NCI-H524 (cell line): ENCODE data around the gene IRF2BP1.
A peak's percentile ranks its signal among the peaks of the same experiment; 100 is the strongest.
"Not testable (repeated sequence)": the region's sequence is repeated elsewhere in the genome, so short reads cannot be mapped to it uniquely, and the experiment has no call there.

Source experiments
- DNase-seq, 2 experiments: peaks; one replicate each; lab custom pipeline; 2025; lab: John Stamatoyannopoulos, UW

The IRF2BP1 gene

GRCh38 chr19:45882652-45883585 lies 3.0 kb downstream of the IRF2BP1 start:
- peak; percentile 43 to 73 for DNase-seq

GRCh38 chr19:45881909-45882528 lies 3.9 kb downstream of the IRF2BP1 start:
- peak in 1 of 2 experiments; percentile 41 for DNase-seq

- DNase-seq = no peak
Measured at GRCh38 chr19:45881082-45881908, 4.6 kb downstream of the IRF2BP1 start.

- DNase-seq = no peak
Measured at GRCh38 chr19:45879971-45880370, 6.0 kb downstream of the IRF2BP1 start.

GRCh38 chr19:45879055-45879454 lies 6.9 kb downstream of the IRF2BP1 start:
- DNase-seq = no peak

- no peak for DNase-seq
Measured at GRCh38 chr19:45878043-45878794, 7.7 kb downstream of the IRF2BP1 start.

- DNase-seq = no peak
Measured at GRCh38 chr19:45876411-45877197, 9.3 kb downstream of the IRF2BP1 start.

- DNase-seq = no peak
Measured at GRCh38 chr19:45876161-45876410, 9.9 kb downstream of the IRF2BP1 start.

GRCh38 chr19:45874620-45874966 lies 11.3 kb downstream of the IRF2BP1 start:
- DNase-seq = no peak

- DNase-seq = no peak
Measured at GRCh38 chr19:45873219-45873772, 12.6 kb downstream of the IRF2BP1 start.

- no peak for DNase-seq
Measured at GRCh38 chr19:45872095-45872919, 13.6 kb downstream of the IRF2BP1 start.

GRCh38 chr19:45870798-45871197 lies 15.1 kb downstream of the IRF2BP1 start:
- no peak for DNase-seq

- DNase-seq = not testable (repeated sequence)
Measured at GRCh38 chr19:45867241-45867640, 18.7 kb downstream of the IRF2BP1 start.

GRCh38 chr19:45866400-45867176 lies 19.4 kb downstream of the IRF2BP1 start:
- DNase-seq = no peak

- no peak for DNase-seq
Measured at GRCh38 chr19:45865269-45865948, 20.5 kb downstream of the IRF2BP1 start.

- DNase-seq = no peak
Measured at GRCh38 chr19:45864629-45865082, 21.3 kb downstream of the IRF2BP1 start.

- DNase-seq = peak; percentile 23 to 59
Measured at GRCh38 chr19:45863840-45864628, 21.9 kb downstream of the IRF2BP1 start, which contains the start of gene FOXA3. Gene FOXA3, plus strand, starts transcription at chr19:45864326. Its CDS starts 131 bp downstream, at chr19:45864457.
